Stimulated activated naive CD8-positive, alpha-beta T cell treated with anti-CD3 and anti-CD28 coated beads, Interleukin-15, Interleukin-2, amounts not matched to agents 100 ng/mL and 50 ng/mL, for 24 hours (primary cell): ENCODE results near the gene TRPC4.

Experiments
- H3K27ac Mint-ChIP-seq: one replicate; pipeline ENCODE4 v1.8.0; 2021; ENCODE audit warnings: mild to moderate bottlenecking, mixed read lengths
- H3K27me3 Mint-ChIP-seq: one replicate; pipeline ENCODE4 v1.8.0; 2021; ENCODE audit warnings: mixed read lengths
- H3K36me3 Mint-ChIP-seq: one replicate; pipeline ENCODE4 v1.8.0; 2021; ENCODE audit warnings: low read depth, mixed read lengths
- H3K4me1 Mint-ChIP-seq: one replicate; pipeline ENCODE4 v1.8.0; 2021; ENCODE audit warnings: low read depth, mixed read lengths
- H3K4me3 Mint-ChIP-seq: one replicate; pipeline ENCODE4 v1.8.0; 2021; ENCODE audit warnings: mild to moderate bottlenecking, mixed read lengths
- H3K9me3 Mint-ChIP-seq: one replicate; pipeline ENCODE4 v1.8.0; 2021; ENCODE audit warnings: mixed read lengths

Gene TRPC4

GRCh38 chr13:37777676-37778075, 91.9 kb downstream of the TRPC4 start:
- Mint-ChIP-seq H3K9me3 (peaks cover 4% of the 10 kb centered on the region), H3K36me3 (no peaks in the 10 kb centered on the region), H3K4me1 (no peaks in the 10 kb centered on the region)

GRCh38 chr13:37775871-37776270, 93.7 kb downstream of the TRPC4 start:
- Mint-ChIP-seq H3K27ac (no peak overlapping the region), H3K4me3 (no peak overlapping the region), H3K4me1 (no peaks in the 10 kb centered on the region), H3K9me3 (peaks cover 4% of the 10 kb centered on the region), H3K36me3 (no peaks in the 10 kb centered on the region), H3K27me3 (no peaks in the 10 kb centered on the region)

More at GRCh38 chr13:37777676-37778075, 91.9 kb downstream of the TRPC4 start:
- Mint-ChIP-seq H3K27me3 (no peaks in the 10 kb centered on the region), H3K27ac (no peak overlapping the region), H3K4me3 (no peak overlapping the region)

- Mint-ChIP-seq H3K27me3 (no peaks in the 10 kb centered on the region), H3K9me3 (peaks cover 4% of the 10 kb centered on the region), H3K36me3 (no peaks in the 10 kb centered on the region), H3K4me1 (no peaks in the 10 kb centered on the region), H3K4me3 (no peak overlapping the region), H3K27ac (no peak overlapping the region)
These were observed 96.9 kb downstream of the TRPC4 start for GRCh38 chr13:37772644-37773043.

- Mint-ChIP-seq H3K4me3 (no peak overlapping the region), H3K36me3 (no peaks in the 10 kb centered on the region), H3K27ac (no peak overlapping the region), H3K4me1 (no peaks in the 10 kb centered on the region), H3K9me3 (no peaks in the 10 kb centered on the region), H3K27me3 (no peaks in the 10 kb centered on the region)
These were observed 100.0 kb downstream of the TRPC4 start for GRCh38 chr13:37769545-37769944.

GRCh38 chr13:37769078-37769477, 100.5 kb downstream of the TRPC4 start:
- Mint-ChIP-seq H3K36me3 (no peaks in the 10 kb centered on the region), H3K4me1 (no peaks in the 10 kb centered on the region), H3K27me3 (no peaks in the 10 kb centered on the region), H3K4me3 (no peak overlapping the region), H3K9me3 (no peaks in the 10 kb centered on the region), H3K27ac (no peak overlapping the region)

GRCh38 chr13:37766502-37766901, 103.1 kb downstream of the TRPC4 start:
- Mint-ChIP-seq H3K36me3 (no peaks in the 10 kb centered on the region), H3K4me3 (no peak overlapping the region), H3K27me3 (no peaks in the 10 kb centered on the region), H3K27ac (no peak overlapping the region), H3K4me1 (no peaks in the 10 kb centered on the region), H3K9me3 (peaks cover 4% of the 10 kb centered on the region)

- Mint-ChIP-seq H3K27ac (no peak overlapping the region), H3K9me3 (no peaks in the 10 kb centered on the region), H3K36me3 (no peaks in the 10 kb centered on the region), H3K27me3 (no peaks in the 10 kb centered on the region), H3K4me1 (no peaks in the 10 kb centered on the region), H3K4me3 (no peak overlapping the region)
These were observed 114.2 kb downstream of the TRPC4 start for GRCh38 chr13:37755349-37755748.

GRCh38 chr13:37753776-37754175, 115.8 kb downstream of the TRPC4 start:
- Mint-ChIP-seq H3K36me3 (no peaks in the 10 kb centered on the region), H3K27ac (no peak overlapping the region), H3K4me3 (no peak overlapping the region), H3K27me3 (no peaks in the 10 kb centered on the region), H3K4me1 (no peaks in the 10 kb centered on the region), H3K9me3 (no peaks in the 10 kb centered on the region)

- no peaks in the 10 kb centered on the region for H3K9me3 Mint-ChIP-seq
- H3K27ac Mint-ChIP-seq: no peak overlapping the region
- no peaks in the 10 kb centered on the region for H3K27me3 Mint-ChIP-seq
- H3K36me3 Mint-ChIP-seq: no peaks in the 10 kb centered on the region
- H3K4me1 Mint-ChIP-seq: no peaks in the 10 kb centered on the region
- H3K4me3 Mint-ChIP-seq: no peak overlapping the region
These were observed 117.4 kb downstream of the TRPC4 start for GRCh38 chr13:37752146-37752545.

- H3K36me3 Mint-ChIP-seq: no peaks in the 10 kb centered on the region
- H3K9me3 Mint-ChIP-seq: no peaks in the 10 kb centered on the region
- H3K27ac Mint-ChIP-seq: no peak overlapping the region
- H3K4me3 Mint-ChIP-seq: no peak overlapping the region
- H3K27me3 Mint-ChIP-seq: no peaks in the 10 kb centered on the region
- H3K4me1 Mint-ChIP-seq: no peaks in the 10 kb centered on the region
These were observed 118.5 kb downstream of the TRPC4 start for GRCh38 chr13:37751025-37751424.

GRCh38 chr13:37748913-37749312, 120.7 kb downstream of the TRPC4 start:
- Mint-ChIP-seq H3K4me3 (no peak overlapping the region), H3K27me3 (no peaks in the 10 kb centered on the region), H3K9me3 (no peaks in the 10 kb centered on the region), H3K36me3 (no peaks in the 10 kb centered on the region), H3K27ac (no peak overlapping the region), H3K4me1 (no peaks in the 10 kb centered on the region)

- H3K4me3 Mint-ChIP-seq: no peak overlapping the region
- H3K9me3 Mint-ChIP-seq: no peaks in the 10 kb centered on the region
- no peaks in the 10 kb centered on the region for H3K36me3 Mint-ChIP-seq
- no peaks in the 10 kb centered on the region for H3K4me1 Mint-ChIP-seq
- no peak overlapping the region for H3K27ac Mint-ChIP-seq
- no peaks in the 10 kb centered on the region for H3K27me3 Mint-ChIP-seq
These were observed 122.4 kb downstream of the TRPC4 start for GRCh38 chr13:37747071-37747612.

GRCh38 chr13:37741536-37741935, 128.0 kb downstream of the TRPC4 start:
- H3K4me1 Mint-ChIP-seq: no peaks in the 10 kb centered on the region

GRCh38 chr13:37736045-37736444, 133.5 kb downstream of the TRPC4 start:
- Mint-ChIP-seq H3K27me3 (no peaks in the 10 kb centered on the region), H3K4me1 (no peaks in the 10 kb centered on the region), H3K4me3 (no peak overlapping the region), H3K36me3 (no peaks in the 10 kb centered on the region), H3K27ac (no peak overlapping the region), H3K9me3 (no peaks in the 10 kb centered on the region)

More at GRCh38 chr13:37741536-37741935, 128.0 kb downstream of the TRPC4 start:
- H3K27ac Mint-ChIP-seq: no peak overlapping the region
- H3K9me3 Mint-ChIP-seq: no peaks in the 10 kb centered on the region
- H3K4me3 Mint-ChIP-seq: no peak overlapping the region
- no peaks in the 10 kb centered on the region for H3K27me3 Mint-ChIP-seq
- H3K36me3 Mint-ChIP-seq: no peaks in the 10 kb centered on the region

GRCh38 chr13:37735293-37735692, 134.3 kb downstream of the TRPC4 start:
- H3K36me3 Mint-ChIP-seq: no peaks in the 10 kb centered on the region
- H3K9me3 Mint-ChIP-seq: no peaks in the 10 kb centered on the region
- H3K4me1 Mint-ChIP-seq: no peaks in the 10 kb centered on the region
- no peak overlapping the region for H3K4me3 Mint-ChIP-seq
- no peak overlapping the region for H3K27ac Mint-ChIP-seq
- no peaks in the 10 kb centered on the region for H3K27me3 Mint-ChIP-seq

- H3K9me3 Mint-ChIP-seq: peaks cover 9% of the 10 kb centered on the region
- no peak overlapping the region for H3K4me3 Mint-ChIP-seq
- no peaks in the 10 kb centered on the region for H3K27me3 Mint-ChIP-seq
- no peaks in the 10 kb centered on the region for H3K4me1 Mint-ChIP-seq
- H3K36me3 Mint-ChIP-seq: no peaks in the 10 kb centered on the region
- no peak overlapping the region for H3K27ac Mint-ChIP-seq
These were observed 139.7 kb downstream of the TRPC4 start for GRCh38 chr13:37729876-37730275.
